ENCODE data around the gene GPC1.

DNA sequence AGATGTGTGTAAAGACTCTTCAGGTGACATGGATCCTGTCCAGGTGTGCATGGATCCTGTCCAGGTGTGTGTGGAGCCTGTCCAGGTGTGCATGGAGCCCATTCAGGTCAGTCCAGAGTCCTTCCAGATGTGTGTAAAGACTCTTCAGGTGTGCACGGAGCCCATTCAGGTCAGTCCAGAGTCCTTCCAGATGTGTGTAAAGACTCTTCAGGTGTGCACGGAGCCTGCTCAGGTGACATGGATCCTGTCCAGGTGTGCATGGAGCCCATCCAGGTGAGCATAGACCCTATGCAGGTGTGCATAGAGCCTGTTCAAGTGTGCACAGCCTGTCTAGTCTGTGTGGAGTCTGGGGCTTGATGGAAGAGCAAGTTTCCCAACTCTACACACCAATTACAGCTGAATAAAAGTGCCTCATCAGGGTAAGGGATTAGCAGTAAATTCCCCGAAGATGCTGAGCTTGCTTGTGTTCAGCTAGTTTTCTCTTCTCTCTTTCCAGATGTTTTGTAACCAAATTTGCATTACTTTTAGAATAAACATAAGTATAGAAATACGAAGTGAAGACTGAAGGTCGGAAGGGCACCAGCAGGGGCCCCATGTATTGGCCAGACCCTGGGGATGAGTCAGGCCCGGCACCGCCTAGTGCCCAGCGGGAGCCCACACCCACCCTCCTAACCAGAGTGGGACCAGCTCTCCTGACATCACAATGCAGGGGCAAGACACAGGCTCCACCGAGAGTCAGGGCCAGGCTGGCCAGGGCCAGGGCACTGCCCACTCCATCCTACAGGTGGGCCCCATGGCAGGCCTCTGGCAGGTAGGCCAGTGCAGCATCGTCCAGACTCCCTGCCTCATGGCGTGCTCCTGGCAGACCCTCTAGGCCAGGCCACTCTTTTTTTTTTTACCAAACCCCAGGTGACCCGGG is 38.6 kb upstream of the GPC1 start:
- TF ChIP-seq USF2 (IDR thresholded peaks at IDR 0.05; ENCODE audit: low read depth, low read length) (no peak), CTCF (conservative IDR thresholded peaks at IDR 0.05; ENCODE audit: low read depth, low read length) (no peak), POLR2A (IDR thresholded peaks at IDR 0.05; ENCODE audit: low read depth, low read length) (no peak), NFE2L2 (IDR thresholded peaks at IDR 0.05; ENCODE audit: low read depth, low read length) (no peak), FOS (IDR thresholded peaks at IDR 0.05; ENCODE audit: low read depth, low read length) (no peak), RCOR1 (IDR thresholded peaks at IDR 0.05; ENCODE audit: insufficient replicate concordance, low read length) (no peak), SMC3 (IDR thresholded peaks at IDR 0.05; ENCODE audit: low read depth, low read length) (no peak), RAD21 (IDR thresholded peaks at IDR 0.05; ENCODE audit: low read length) (no peak), CHD1 (IDR thresholded peaks at IDR 0.05; ENCODE audit: low read depth, low read length) (no peak), MAZ (IDR thresholded peaks at IDR 0.05; ENCODE audit: borderline replicate concordance, low read depth, low read length) (no peak), CEBPB (IDR thresholded peaks at IDR 0.05; ENCODE audit: low read depth, low read length) (no peak), BHLHE40 (IDR thresholded peaks at IDR 0.05; ENCODE audit: low read depth, low read length) (no peak)
